K562 (cell line): ENCODE results near the gene PLAAT3. TPM values are rescaled to one million over a fixed set of nuclear protein-coding genes. Genes with fewer than 3 reads are reported as not detected.

ENCODE experiments used
- CTBP1 ChIP-seq: fragments of 450-650 bp; IDR thresholded peaks from 2 replicates; pipeline ENCODE4 v1.6.1; 2016; ENCODE audit warnings: borderline replicate concordance
- DMBX1 ChIP-seq: fragments of 250-450 bp; sonication (Bioruptor Pico); IDR thresholded peaks from 2 replicates; pipeline ENCODE4 v1.8.0; 2022; ENCODE audit warnings: inconsistent platforms, mild to moderate bottlenecking, moderate library complexity, borderline replicate concordance
- GABPA ChIP-seq: fragments of 200-800 bp; sonication (Bioruptor generic); conservative IDR thresholded peaks from 2 replicates; pipeline ENCODE4 v1.6.1; 2016; ENCODE audit warnings: low read depth, missing genetic modification characterization, missing compliant biosample characterization
- HOXB6 ChIP-seq: fragments of 250-450 bp; sonication (Bioruptor Pico); IDR thresholded peaks from 2 replicates; pipeline ENCODE4 v1.5.1; 2022; ENCODE audit warnings: mild to moderate bottlenecking, borderline replicate concordance
- ILK ChIP-seq: fragments of 450-650 bp; IDR thresholded peaks from 2 replicates; pipeline ENCODE4 v1.6.1; 2016; ENCODE audit warnings: missing genetic modification characterization, low read depth, mild to moderate bottlenecking, missing compliant biosample characterization, moderate library complexity, borderline replicate concordance
- NBN ChIP-seq: fragments of 450-650 bp; IDR thresholded peaks from 2 replicates; pipeline ENCODE4 v1.6.1; 2016; ENCODE audit warnings: low read depth, mild to moderate bottlenecking
- NFXL1 ChIP-seq: fragments of 450-650 bp; formaldehyde crosslinking; IDR thresholded peaks from 2 replicates; pipeline ENCODE4 v1.4.0; 2021; ENCODE audit warnings: mild to moderate bottlenecking
- NR2F6 ChIP-seq: fragments of 450-650 bp; formaldehyde crosslinking; IDR thresholded peaks from 2 replicates; pipeline ENCODE4 v1.4.0; 2020; ENCODE audit warnings: mild to moderate bottlenecking
- TAF1 ChIP-seq: IDR thresholded peaks from 2 replicates; pipeline ENCODE4 v1.6.1; 2011; ENCODE audit warnings: mild to moderate bottlenecking, low read length, moderate library complexity; ENCODE audit not compliant: insufficient read depth, control insufficient read depth, severe bottlenecking; ENCODE audit errors: extremely low read depth
- TRIM24 ChIP-seq, 2 experiments: fragments of 450-650 bp; IDR thresholded peaks; 2 replicates each; pipeline ENCODE4 v1.6.1; 2016
- ZNF197 ChIP-seq: fragments of 200-800 bp; sonication (Bioruptor generic); IDR thresholded peaks from 2 replicates; pipeline ENCODE4 v1.6.1; 2016; ENCODE audit warnings: low read depth, missing genetic modification characterization, missing compliant biosample characterization
- ZNF347 ChIP-seq: fragments of 450-650 bp; formaldehyde crosslinking; IDR thresholded peaks from 2 replicates; pipeline ENCODE4 v1.4.0; 2020; ENCODE audit warnings: low read depth, mild to moderate bottlenecking, moderate library complexity
- ZNF354B ChIP-seq: fragments of 250-450 bp; sonication (Bioruptor Pico); IDR thresholded peaks from 2 replicates; pipeline ENCODE4 v1.4.0; 2020
- polyA plus RNA-seq, 8 experiments: library from polyadenylated mRNA; depleted of rRNA in 4 of 8; stranded (reverse) in 5 of 8; unstranded in 3 of 8; fragments of >200 nt; fragmentation: Nextera tagmentation in 2 of 8; fragmentation: Illumina TruSeq in 1 of 8; extraction: Ambion mirVana in 2 of 8; extraction: Trizol in 1 of 8; gene quantifications; 2 replicates each; pipeline versions ENCODE4 v1.2.1 to v1.2.3, GENCODE V29; 2011 to 2014; ENCODE audit warnings: inconsistent platforms in 1 of 8, missing spikeins in 1 of 8
- total RNA-seq, 7 experiments: library from RNA; depleted of rRNA in 6 of 7; stranded (reverse); fragments of >200 nt in 6 of 7; fragmentation: Illumina TruSeq in 2 of 7; extraction: Trizol in 2 of 7; gene quantifications; 2 replicates each; pipeline versions ENCODE4 v1.2.1 to v1.2.3, GENCODE V29; 2011 to 2021; ENCODE audit warnings: low replicate concordance in 1 of 7
- TF ChIP-seq, protein P1 (sequence below), 3 experiments: fragments of 200-800 bp in 1 of 3; fragments of 250-450 bp in 1 of 3; fragments of 450-650 bp in 1 of 3; sonication (Bioruptor Pico) in 1 of 3; sonication (Bioruptor generic) in 1 of 3; formaldehyde crosslinking in 1 of 3; IDR thresholded peaks; 2 replicates each; pipeline versions ENCODE4 v1.6.1 to v1.8.0; 2016 to 2022; ENCODE audit warnings: mild to moderate bottlenecking in 2 of 3, missing genetic modification characterization in 2 of 3, missing compliant biosample characterization in 1 of 3, moderate library complexity in 1 of 3
- TF ChIP-seq, protein P2 (sequence below): fragments of 250-450 bp; sonication (Bioruptor Pico); IDR thresholded peaks from 2 replicates; pipeline ENCODE4 v1.4.0; 2020; ENCODE audit warnings: mild to moderate bottlenecking, moderate library complexity, borderline replicate concordance
- TF ChIP-seq, protein P3 (sequence below): fragments of 250-450 bp; sonication (Bioruptor Pico); IDR thresholded peaks from 2 replicates; pipeline ENCODE4 v1.4.0; 2020; ENCODE audit warnings: borderline replicate concordance
- TF ChIP-seq, protein P4 (sequence below): fragments of 450-650 bp; formaldehyde crosslinking; IDR thresholded peaks from 2 replicates; pipeline ENCODE4 v1.4.0; 2020; ENCODE audit warnings: mild to moderate bottlenecking, mixed read lengths

PLAAT3 gene
- total and polyA plus RNA-seq, 9 of the 15 experiments (the other 6 are each of a cell fraction or from before 2014, with no cell fraction given) = 0.80 to 2.7 (median 1.4) TPM

DNA sequence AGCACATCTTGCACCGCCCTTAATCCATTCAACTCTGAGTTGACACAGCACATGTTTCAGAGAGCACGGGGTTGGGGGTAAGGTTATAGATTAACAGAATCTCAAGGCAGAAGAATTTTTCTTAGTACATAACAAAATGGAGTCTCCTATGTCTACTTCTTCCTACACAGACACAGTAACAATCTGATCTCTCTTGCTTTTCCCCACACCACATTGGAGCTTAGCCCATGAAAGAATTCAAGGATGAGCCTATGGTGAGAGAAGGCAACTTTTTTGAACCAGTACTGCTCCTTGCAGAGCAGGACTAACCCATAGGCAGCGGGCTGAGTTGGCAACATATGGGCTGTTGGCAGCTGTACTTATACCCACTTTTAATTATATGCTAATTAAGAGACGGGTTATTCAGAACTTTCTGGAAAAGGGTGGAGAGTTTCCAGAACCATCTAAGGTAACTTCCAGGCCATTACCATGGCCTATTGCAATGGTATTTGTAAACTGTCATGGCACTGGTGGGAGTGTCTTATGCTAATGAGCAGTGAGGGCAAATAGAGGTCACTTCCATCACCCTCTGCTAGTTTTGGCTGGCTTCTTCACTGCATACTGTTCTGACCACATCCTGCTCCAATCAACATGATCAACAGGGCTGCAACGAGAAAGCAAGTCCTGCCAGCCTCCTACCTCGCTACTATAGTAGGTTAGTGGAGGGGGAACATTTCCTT, 83.0 kb downstream of the PLAAT3 start (continued):
- TF ChIP-seq, protein P1, sequence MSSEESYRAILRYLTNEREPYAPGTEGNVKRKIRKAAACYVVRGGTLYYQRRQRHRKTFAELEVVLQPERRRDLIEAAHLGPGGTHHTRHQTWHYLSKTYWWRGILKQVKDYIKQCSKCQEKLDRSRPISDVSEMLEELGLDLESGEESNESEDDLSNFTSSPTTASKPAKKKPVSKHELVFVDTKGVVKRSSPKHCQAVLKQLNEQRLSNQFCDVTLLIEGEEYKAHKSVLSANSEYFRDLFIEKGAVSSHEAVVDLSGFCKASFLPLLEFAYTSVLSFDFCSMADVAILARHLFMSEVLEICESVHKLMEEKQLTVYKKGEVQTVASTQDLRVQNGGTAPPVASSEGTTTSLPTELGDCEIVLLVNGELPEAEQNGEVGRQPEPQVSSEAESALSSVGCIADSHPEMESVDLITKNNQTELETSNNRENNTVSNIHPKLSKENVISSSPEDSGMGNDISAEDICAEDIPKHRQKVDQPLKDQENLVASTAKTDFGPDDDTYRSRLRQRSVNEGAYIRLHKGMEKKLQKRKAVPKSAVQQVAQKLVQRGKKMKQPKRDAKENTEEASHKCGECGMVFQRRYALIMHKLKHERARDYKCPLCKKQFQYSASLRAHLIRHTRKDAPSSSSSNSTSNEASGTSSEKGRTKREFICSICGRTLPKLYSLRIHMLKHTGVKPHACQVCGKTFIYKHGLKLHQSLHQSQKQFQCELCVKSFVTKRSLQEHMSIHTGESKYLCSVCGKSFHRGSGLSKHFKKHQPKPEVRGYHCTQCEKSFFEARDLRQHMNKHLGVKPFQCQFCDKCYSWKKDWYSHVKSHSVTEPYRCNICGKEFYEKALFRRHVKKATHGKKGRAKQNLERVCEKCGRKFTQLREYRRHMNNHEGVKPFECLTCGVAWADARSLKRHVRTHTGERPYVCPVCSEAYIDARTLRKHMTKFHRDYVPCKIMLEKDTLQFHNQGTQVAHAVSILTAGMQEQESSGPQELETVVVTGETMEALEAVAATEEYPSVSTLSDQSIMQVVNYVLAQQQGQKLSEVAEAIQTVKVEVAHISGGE (CRISPR knock-in tag; IDR thresholded peaks at IDR 0.05) = peak in 1 of 3 experiments; percentile 68; a peak in 2 of 6 replicates
- TF ChIP-seq NR2F6 (CRISPR knock-in tag) = peak; percentile 83; the same call in 1 of the 2 replicates
- peak; percentile 97 for TF ChIP-seq NFXL1 (CRISPR knock-in tag)
- TF ChIP-seq CTBP1 = peak; percentile 82
- TF ChIP-seq, protein P2, sequence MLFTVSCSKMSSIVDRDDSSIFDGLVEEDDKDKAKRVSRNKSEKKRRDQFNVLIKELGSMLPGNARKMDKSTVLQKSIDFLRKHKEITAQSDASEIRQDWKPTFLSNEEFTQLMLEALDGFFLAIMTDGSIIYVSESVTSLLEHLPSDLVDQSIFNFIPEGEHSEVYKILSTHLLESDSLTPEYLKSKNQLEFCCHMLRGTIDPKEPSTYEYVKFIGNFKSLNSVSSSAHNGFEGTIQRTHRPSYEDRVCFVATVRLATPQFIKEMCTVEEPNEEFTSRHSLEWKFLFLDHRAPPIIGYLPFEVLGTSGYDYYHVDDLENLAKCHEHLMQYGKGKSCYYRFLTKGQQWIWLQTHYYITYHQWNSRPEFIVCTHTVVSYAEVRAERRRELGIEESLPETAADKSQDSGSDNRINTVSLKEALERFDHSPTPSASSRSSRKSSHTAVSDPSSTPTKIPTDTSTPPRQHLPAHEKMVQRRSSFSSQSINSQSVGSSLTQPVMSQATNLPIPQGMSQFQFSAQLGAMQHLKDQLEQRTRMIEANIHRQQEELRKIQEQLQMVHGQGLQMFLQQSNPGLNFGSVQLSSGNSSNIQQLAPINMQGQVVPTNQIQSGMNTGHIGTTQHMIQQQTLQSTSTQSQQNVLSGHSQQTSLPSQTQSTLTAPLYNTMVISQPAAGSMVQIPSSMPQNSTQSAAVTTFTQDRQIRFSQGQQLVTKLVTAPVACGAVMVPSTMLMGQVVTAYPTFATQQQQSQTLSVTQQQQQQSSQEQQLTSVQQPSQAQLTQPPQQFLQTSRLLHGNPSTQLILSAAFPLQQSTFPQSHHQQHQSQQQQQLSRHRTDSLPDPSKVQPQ (CRISPR knock-in tag) = peak; percentile 86
- TF ChIP-seq ZNF347 (CRISPR knock-in tag) = peak; percentile 78; the same call in 1 of the 2 replicates
- peak; percentile 94 for TF ChIP-seq ILK
- TF ChIP-seq GABPA (tag) = peak; percentile 63; the same call in 1 of the 2 replicates
- TF ChIP-seq HOXB6 (CRISPR knock-in tag) = 0 out of 2 replicates have a peak, but pooled peaks have one; percentile 71
- peak; percentile 86 for TF ChIP-seq ZNF354B
- TF ChIP-seq TAF1 = peak; percentile 24
- peak in 1 of 2 experiments; percentile 57; a peak in 1 of 4 replicates for TF ChIP-seq TRIM24 (IDR thresholded peaks at IDR 0.05)
- TF ChIP-seq, protein P3, sequence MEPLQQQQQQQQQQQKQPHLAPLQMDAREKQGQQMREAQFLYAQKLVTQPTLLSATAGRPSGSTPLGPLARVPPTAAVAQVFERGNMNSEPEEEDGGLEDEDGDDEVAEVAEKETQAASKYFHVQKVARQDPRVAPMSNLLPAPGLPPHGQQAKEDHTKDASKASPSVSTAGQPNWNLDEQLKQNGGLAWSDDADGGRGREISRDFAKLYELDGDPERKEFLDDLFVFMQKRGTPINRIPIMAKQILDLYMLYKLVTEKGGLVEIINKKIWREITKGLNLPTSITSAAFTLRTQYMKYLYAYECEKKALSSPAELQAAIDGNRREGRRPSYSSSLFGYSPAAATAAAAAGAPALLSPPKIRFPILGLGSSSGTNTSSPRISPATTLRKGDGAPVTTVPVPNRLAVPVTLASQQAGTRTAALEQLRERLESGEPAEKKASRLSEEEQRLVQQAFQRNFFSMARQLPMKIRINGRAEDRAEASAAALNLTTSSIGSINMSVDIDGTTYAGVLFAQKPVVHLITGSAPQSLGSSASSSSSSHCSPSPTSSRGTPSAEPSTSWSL = peak; percentile 97; the same call in 1 of the 2 replicates
- peak; percentile 79 for TF ChIP-seq ZNF197 (CRISPR knock-in tag)
- peak; percentile 99 for TF ChIP-seq DMBX1
- TF ChIP-seq, protein P4, sequence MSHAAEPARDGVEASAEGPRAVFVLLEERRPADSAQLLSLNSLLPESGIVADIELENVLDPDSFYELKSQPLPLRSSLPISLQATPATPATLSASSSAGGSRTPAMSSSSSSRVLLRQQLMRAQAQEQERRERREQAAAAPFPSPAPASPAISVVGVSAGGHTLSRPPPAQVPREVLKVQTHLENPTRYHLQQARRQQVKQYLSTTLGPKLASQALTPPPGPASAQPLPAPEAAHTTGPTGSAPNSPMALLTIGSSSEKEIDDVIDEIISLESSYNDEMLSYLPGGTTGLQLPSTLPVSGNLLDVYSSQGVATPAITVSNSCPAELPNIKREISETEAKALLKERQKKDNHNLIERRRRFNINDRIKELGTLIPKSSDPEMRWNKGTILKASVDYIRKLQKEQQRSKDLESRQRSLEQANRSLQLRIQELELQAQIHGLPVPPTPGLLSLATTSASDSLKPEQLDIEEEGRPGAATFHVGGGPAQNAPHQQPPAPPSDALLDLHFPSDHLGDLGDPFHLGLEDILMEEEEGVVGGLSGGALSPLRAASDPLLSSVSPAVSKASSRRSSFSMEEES (CRISPR knock-in tag) = peak; percentile 51
- TF ChIP-seq NBN = 0 out of 2 replicates have a peak, but pooled peaks have one; percentile 19
